NCI-H2171 (cell line): ENCODE measurements around the gene THRB.

Experiments used
- DNase-seq: peaks from one replicate; lab custom pipeline; 2025; lab: John Stamatoyannopoulos, UW

The THRB gene

DNA sequence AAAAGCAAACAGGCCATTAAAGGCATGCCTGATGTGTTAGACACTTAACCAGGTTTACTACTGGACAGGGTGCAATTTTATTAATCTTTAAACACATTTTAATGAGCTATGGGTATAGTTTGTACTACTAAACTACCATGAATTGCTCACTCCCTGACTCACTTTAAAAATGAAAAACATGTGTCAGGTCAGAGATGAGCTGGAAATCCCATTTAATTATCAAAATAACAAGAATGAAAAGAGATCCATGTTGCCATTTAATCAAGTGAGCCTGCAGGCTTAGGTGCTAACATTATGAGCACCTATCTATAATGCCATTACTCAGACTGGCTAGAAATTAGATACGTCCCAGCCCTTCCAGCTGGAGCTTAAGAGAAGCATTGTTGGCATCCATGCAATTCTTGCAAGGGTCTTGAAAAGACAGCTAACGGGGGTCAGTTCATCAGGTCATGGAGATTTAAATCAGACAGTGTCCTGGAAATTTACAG, 224.4 kb downstream of the THRB start:
- DNase-seq: no peak

DNA sequence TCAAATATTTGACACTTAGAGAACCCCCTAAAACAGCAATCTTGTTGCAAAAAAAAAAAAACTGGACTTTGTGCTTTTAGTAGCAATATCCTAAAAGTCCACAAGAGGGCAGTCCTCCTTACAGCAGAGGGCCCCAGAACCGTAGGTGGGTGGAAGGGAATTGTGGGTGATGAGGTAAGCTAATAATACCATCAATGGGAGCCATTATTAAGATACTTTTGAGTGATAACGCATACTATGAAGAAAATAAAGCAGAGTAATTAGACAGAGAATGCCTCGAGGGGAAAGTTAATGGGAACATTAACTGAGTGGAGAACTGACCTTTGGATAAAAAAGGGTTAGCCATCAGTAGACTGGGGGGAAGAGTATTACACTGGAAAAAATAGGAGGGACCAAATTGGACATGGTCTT, 229.9 kb downstream of the THRB start:
- DNase-seq: peak; percentile 9

DNA sequence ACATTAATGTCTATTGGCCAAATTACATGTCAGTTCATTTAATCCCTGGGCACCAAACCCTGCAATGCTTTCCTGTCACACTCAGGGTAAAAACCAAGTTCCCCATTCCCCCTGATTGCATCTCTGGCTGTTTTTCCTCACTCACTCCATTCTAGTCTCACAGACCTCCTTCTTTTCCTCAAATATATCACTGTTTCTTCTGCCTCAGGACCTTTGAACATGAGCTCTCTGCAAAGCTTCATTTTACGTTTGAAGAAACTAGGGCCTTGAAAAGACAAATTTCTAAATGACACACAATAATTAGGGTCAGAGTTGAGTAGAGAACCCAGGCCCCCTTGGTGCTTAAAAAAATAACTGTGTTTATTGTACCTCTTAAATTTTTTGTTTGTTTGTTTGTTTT, 230.6 kb downstream of the THRB start:
- DNase-seq: no peak

DNA sequence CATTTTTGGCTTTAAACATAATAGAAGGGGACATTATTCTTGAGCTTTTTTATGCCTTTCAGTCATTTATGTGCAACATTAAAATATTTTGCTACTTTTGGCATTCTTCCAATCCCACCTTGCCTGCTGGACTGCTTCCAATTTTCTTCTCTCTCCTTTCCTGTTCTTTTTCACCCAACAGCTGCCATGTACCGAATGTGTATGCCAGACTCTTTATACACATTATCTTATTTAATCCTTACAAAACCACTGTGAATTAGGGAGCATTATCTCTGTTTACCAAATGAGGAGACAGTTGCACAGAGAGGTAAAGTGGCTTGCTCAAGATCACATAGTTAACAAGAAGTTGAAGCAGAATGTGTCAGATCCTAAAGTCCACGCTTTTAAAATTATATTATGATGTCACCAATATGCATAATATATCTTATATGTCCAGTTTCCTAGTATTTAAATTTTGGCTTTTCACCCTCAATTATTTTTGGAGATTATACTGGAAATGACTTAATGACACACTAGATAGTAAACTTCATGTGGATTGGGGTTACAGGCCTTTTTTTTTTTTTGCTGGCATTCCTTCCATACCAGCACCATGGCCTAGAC, 231.5 kb downstream of the THRB start:
- DNase-seq: no peak

DNA sequence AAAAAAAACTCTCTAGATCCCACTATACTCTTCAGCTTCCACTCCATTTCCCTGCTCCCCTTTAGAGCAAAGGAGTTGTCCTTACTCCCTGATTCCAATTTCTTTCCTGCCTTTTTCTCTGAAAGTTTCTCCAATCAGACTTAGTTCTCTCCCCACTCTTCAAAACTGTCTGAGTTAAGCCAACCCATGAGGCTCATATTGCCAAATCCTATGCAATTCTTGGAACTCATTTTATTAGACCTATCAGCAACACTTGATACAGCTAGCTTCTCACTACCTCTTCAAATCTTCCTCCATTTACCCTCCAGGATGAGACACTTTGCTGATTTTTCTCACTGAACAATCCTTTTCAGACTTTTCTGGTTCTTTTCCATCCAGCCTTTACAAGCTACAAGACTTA, 233.1 kb downstream of the THRB start:
- no peak for DNase-seq

DNA sequence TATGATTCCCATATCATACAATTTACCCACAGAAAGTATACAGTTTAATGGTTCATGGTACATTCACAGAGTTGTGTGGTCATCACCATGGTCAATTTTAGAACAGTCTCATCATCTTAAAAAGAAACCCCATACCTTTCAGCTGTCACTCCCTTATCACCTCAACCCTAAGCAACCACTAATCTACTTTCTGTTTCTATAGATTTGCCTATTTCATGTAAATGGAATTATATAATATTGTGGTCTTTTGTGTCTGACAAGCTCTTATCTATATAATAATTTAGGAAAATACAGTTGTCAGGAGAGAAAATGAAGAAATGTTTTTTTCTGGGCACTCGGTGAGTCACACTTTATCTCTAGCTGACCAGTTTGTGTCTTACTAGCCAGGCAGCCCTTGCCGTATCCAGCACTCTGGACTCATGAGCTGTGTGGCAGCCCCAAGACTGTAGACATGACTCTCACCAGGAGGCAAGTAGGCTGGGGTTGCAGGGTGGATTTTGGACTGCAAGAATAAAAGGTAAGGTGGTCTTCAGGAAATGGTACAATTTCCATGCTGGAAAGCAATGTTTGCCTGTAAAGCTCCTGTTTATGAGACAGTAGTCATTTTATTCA, 234.6 kb downstream of the THRB start:
- DNase-seq: no peak

DNA sequence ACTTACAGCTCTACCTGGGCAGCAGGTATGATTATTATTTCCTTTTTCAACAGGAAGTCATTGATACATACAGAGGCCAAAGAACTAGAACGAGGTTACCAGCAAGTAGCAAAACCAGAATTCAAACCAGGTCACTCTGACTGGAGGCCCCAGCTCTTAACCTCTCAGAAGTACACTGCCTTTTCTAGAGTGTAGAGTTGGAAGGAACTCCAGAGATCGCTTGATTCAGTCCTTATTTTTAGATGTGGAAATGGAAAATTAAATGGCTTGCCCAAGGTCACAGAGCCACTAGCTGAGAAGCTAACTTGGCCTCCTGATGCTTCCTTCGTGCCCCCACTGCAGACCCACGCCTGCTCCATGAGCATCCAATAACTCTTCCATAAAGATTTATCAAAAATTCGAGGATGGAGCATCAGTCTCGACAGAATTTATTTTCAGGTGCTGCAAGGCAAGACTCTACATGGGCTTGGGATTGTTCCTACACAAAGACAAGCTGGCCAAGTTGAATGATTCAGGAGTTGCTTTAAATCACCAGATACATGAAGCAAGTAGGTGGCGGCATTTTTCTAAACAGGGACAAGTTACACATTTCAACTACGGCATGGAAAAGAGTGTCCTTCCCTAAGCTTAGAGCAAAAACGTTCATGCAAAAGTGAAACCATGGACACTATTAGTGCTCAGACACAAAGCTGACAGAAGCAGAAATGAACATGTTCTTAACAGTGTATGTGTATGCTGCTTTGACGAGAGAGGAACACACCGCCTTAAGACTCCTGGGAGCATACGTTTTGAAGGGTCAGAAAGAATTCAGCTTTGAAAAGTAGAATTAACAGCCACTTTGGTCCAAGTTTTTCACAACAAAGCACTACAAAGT, 235.7 kb downstream of the THRB start:
- no peak for DNase-seq

DNA sequence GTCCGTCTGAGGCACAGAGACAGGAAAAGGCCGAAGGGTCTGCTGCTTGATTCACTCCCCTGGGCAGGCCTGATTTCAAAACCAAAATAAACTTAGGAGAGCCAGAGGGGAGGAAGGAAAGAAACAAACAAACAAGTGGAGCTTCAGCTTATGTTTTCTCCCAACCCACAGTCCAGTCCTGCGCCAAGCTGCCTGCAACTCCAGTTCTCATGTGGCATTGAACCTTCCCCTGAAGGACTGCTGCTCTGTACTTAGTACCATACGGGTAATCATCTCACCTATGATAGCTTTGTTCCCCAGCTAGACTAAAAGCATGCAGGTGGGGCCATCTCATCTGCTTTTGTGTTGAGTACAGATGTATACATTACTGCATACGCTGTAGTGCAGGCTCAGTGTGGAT, 236.4 kb downstream of the THRB start:
- DNase-seq: no peak

DNA sequence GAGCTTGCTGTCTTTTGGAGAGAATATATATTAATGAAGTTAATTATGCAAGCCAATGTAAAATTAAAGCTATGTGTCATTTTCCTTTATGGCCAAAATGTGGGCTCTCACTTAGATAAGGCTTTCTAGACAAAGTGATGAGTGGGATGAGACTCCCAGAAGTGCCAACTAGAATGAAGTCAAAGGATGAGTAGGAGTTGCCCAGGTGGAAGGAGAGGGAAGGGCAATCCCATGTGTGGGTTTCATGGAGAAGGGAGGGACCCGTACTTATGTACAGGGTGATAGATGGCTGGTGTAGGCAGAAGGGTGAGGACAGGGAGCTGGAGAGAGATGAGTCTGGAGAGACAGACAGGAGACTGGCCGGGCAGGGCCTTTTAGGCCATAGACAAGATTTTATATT, 239.2 kb downstream of the THRB start:
- DNase-seq: no peak

DNA sequence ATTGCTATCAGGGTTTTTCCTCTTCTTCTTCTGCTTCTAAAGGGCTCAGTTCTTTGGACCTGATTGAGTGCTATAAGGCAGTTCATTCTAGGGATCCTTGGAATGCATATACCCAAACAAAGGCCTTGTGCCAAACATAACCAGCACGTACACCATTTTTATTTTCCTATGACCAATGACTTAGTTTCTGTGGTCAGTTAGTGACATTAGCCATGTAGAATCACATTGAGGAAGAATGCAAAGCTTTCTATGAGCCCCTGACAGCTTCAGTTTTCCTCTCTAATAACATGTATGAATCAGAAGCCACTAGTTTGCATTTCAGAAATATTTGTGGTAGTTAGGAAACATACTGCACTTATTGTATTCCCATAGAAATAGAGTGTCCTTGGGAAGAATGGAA, 240.0 kb downstream of the THRB start:
- DNase-seq: no peak

DNA sequence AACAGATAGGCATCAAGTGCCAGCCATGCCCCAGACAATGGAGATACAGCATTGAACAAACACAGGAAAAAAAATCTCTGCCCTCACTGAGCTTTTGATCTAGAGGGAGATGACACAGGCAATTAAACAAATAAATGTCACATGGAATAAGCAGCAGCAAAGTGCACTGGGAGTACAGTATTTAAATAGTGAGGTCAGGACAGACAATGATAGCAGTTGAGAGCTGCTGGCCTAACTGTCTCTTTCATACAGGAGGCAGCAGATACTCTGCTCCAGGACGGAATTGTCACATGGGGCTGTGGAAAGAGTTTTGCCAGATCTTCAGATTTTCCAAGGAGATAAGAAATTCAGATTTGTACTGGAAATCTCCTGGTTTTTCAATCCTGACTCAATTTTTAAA, 241.3 kb downstream of the THRB start:
- DNase-seq: no peak

DNA sequence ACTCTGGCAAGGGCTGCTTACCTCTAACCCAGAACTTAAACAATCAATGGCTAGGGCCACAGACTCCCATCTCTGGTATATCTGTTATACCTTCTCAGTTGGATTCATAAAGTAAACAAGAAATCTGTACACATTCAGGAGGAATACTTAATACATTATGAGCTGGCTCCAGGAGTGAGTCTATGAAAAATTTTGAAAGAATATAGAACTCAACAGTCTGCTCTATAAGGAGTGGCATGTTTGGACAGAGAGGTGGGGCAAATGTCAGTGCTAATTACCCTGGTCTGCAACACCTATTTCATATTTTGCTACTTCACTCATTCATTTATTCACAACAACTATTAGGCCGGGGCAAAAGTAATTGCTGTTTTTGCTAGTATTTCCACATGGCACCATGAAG, 245.1 kb downstream of the THRB start:
- DNase-seq: no peak

DNA sequence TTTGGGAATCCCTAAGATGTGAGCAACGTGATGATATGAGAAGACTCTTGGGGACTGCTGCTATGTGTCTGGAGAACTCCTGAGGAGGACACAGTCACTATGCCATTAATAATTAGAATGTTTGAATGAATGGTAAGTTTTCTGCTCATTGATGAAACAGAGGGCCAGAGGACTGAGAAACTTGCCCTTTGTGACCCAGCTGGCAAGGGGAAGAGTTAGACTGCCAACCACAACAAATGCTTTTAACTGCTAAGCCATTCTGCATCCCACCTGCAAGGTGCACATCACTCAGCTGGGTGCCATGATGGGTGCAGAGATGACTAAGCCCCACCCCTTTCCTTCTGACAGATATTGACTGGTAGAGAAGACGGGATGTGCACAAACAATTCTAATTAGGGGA, 249.6 kb downstream of the THRB start:
- DNase-seq: no peak

DNA sequence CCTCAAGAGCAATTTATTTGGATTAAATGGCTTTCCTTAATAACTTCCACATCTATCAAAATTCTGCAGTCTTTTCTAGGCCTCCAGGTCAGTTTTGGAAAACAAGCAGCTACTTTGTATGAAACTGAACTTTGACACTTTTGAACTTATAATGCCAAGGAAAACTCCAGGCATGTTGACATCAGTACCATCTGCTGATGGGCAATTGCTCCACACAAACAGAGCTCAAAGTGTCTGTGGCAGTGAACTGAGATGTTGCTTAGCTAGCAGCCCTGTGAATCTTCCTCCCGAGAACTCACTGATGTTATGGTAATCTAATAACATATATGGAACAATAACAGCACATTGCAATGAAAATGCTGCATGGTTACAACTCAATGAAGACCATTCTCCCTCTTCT, 250.2 kb downstream of the THRB start:
- no peak for DNase-seq

DNA sequence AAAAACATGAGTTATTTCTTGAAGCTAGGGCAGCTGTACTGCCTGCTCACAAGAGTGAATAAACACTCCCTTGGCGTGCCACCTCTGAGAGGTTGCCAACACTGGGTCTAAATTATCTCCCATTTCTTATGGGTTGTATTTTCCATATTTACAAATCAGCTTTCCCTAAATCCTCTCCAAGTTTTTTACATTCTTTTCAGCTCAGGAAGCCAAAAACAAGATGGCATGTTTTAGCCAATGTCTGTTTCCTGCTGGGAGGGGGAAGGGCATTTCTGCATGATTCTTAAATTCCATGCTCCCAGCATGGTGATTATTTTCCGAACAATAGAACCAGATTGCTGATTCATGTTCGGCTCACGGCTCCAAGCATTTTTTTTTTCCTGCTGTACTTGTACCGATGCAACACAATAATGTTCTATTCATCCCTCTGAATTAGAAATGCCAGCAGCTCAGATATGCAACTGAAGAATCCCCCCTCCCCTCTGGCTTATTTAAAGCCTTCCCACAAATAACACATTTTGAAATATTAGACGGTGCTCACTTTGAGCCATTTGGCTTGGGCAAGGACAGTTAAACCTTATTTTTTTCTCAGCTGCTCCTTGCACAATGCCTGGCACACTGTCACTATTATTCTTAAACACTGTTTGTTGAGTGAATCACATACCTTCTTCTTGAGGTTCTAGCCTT, 252.5 kb downstream of the THRB start:
- no peak for DNase-seq

DNA sequence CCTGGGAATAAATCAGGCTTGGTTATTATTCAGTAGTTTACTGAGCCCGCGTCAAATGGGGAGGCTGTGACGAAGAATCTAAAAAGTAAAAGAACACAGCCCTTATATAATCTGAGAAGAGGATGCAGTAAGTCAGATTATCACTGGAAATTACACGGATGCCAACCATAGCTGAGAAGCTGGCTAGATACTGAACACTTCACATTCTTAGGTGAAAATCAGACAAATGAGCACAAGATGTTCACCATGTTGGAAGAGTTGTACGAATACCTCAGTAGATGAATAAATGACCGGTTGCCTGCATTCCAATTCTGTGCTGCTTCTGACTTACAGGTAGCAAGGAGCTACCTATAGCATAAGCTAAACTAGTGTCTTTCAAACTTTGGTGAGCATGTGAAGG, 254.3 kb downstream of the THRB start:
- DNase-seq: no peak

DNA sequence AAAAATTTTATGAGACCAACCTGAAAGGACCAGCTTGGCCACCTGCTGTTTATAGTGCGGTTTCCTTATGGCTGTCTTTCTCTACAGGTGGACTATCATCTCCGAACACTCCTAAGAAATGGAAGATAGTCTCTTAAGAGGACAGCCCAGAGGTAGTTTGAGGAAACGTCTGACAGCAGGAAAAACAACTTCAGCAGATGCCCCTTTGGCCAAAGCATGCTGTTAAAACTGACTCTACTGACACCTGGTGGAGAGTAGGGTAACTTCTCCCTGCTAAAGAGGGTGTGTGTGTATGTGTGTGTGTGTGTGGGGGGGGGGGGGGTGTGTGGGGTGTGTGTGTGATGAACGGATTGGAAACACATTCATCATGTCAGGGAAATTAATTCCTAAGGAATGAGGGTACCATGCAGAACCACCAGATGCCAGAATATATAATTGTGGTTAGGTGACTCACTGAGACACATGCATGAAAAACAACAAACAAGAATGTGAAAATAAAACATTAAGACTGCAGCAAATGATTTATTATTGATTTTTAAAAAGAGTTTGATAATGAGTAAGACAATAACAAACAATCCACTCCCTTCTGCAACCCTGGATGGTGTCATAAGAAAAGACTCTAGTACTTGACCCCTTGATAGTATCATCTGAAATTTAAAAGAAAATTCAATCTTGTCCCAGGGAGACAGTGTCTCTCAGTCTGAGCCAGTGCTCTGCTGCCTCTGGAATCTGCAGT, 256.5 kb downstream of the THRB start:
- DNase-seq: no peak

DNA sequence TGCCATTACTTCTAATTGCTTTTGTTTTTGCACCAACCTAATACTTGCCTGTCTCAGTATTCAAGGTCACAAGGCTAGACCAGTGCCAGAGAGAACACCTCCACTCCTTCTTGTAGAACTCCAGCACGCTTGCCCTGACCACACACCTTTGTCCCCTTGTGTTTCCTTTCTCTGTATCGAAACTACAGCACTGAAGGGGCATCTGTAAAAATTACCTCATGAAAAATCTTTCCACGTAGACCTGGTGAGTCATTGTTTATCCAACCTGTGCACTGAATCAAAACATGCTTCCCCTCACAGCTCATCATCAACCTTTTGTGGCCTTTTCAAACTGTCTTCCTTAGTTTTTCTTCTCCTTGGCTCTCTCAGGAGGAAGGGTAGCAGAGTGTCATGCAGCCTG, 259.5 kb downstream of the THRB start:
- DNase-seq: no peak

DNA sequence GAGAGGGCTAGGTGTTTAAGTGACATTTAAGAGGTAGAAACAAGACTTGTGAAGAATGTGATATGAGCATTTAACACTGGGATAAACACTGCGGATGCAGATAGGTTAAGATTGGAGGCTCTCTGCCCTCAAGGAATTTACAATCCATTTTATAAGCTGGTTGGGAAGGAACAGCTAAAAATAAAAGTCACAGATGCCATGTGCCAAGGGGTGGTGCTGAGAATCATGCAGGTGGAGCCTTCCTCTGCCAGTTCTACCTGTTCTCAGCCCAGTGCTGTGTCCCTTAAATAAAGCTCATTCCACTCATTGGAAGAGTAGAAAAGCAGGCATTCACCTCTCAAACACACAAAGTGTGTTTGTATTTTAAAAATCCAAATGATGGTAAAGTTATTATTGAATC, 261.9 kb downstream of the THRB start:
- DNase-seq: no peak

DNA sequence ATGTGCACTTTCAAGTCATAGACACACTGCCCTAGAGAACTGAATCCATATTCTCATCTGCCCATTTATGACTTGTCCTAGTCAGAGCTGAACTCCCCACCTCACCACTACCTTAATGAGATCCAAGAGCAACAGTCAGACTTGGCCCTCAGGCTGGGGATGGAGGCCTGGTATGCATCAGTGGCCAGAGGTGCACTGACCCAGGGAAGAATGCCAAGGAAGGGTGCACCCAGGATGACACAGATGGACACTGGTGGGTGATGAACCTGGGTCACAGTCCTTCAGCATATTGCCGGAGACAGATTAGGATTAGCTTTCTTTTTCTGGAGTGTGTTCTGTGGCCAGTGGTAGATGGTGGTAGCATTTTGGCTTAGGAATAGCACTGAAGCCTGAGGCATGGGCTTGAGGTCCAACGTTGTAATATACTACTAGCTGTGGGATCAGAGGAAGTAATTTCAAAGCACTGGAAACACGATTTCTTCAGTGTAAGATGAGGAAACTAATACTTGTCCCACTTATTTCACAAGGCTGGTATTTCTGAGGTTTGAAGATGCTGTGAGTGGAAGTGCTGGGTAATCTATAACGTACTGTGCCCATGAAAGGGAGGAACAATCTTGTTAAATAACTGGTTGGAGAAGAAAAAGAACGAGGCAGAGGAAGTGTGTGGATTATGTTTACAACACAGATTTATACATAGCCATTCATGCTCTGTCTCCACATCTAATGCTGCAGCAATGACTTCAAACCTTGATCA, 265.0 kb downstream of the THRB start:
- no peak for DNase-seq

DNA sequence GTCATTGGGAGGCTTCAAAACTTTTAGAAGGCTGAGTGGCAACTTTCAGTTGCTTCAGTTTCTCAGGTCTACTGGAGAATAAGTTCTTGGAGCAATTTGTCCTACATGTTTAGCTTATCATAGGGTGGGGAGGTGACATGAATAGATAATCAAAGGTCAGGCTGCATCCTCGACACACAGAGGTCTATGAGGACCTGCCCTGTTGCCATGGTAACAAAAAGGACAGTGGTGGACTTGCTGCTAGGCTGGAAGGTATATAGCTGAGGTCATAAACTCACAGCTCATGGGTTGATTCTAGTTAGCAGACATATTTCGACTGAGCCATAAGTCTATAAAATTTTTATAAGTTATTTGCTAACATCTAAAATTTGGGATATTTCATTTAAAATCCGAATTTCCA, 267.0 kb downstream of the THRB start:
- no peak for DNase-seq
